HG02885 (cell line): ENCODE measurements around the gene SIGLEC7.
"Not testable (repeated sequence)": the region's sequence is repeated elsewhere in the genome, so short reads cannot be mapped to it uniquely, and the experiment has no call there.

Experiments used
- ATAC-seq: cut with Tn5 transposase; IDR thresholded peaks from one replicate; pipeline ENCODE4 v1.9.1; 2021; ENCODE audit warnings: mild to moderate bottlenecking; ENCODE audit not compliant: unreplicated experiment, poor library complexity

The SIGLEC7 gene

GRCh38 chr19:51136851-51137551 lies 5.1 kb upstream of the SIGLEC7 start:
- no peak for ATAC-seq

- ATAC-seq = no peak
These were observed 4.2 kb upstream of the SIGLEC7 start for GRCh38 chr19:51137792-51138425.

GRCh38 chr19:51138549-51138979 lies 3.5 kb upstream of the SIGLEC7 start:
- ATAC-seq = no peak

GRCh38 chr19:51139299-51140014 lies 2.6 kb upstream of the SIGLEC7 start:
- no peak for ATAC-seq

- no peak for ATAC-seq
These were observed 1.7 kb upstream of the SIGLEC7 start for GRCh38 chr19:51140441-51140840.

- ATAC-seq = no peak
These were observed 920 bp upstream of the SIGLEC7 start for GRCh38 chr19:51141181-51141580.

- ATAC-seq = not testable (repeated sequence)
These were observed 841 bp downstream of the SIGLEC7 start for GRCh38 chr19:51142809-51143475.

GRCh38 chr19:51143486-51143885 lies 1.4 kb downstream of the SIGLEC7 start:
- no peak for ATAC-seq

GRCh38 chr19:51144482-51145045 lies 2.5 kb downstream of the SIGLEC7 start:
- ATAC-seq = no peak

GRCh38 chr19:51145916-51146493 lies 3.9 kb downstream of the SIGLEC7 start:
- no peak for ATAC-seq

- ATAC-seq = no peak
These were observed 4.7 kb downstream of the SIGLEC7 start for GRCh38 chr19:51146751-51147150.

- no peak for ATAC-seq
These were observed 5.6 kb downstream of the SIGLEC7 start for GRCh38 chr19:51147663-51148062.

GRCh38 chr19:51148580-51148979 lies 6.5 kb downstream of the SIGLEC7 start:
- no peak for ATAC-seq

- ATAC-seq = no peak
These were observed 8.5 kb downstream of the SIGLEC7 start for GRCh38 chr19:51150627-51151026.

GRCh38 chr19:51156710-51157109 lies 14.6 kb downstream of the SIGLEC7 start:
- ATAC-seq = no peak

GRCh38 chr19:51157265-51157664 lies 15.2 kb downstream of the SIGLEC7 start:
- ATAC-seq = no peak

GRCh38 chr19:51158474-51159129 lies 16.5 kb downstream of the SIGLEC7 start:
- ATAC-seq = no peak

- ATAC-seq = no peak
These were observed 17.6 kb downstream of the SIGLEC7 start for GRCh38 chr19:51159656-51160055.

- no peak for ATAC-seq
These were observed 19.2 kb downstream of the SIGLEC7 start for GRCh38 chr19:51161266-51161665.
